ENCODE data around the gene TBATA.

The TBATA gene

GRCh38 chr10:70738761-70739121 is 46.4 kb downstream of the TBATA start:
- H3K4me3 ChIP-seq (ENCODE audit: low read length) = no peak overlapping the region
- TF ChIP-seq CTCF (IDR thresholded peaks at IDR 0.05; ENCODE audit: insufficient read depth, low read depth, low read length, missing control alignments) = no peak
- DNase-seq (ENCODE audit: low read depth) = no peak

GRCh38 chr10:70738006-70738760 is 47.0 kb downstream of the TBATA start:
- no peak for DNase-seq (ENCODE audit: low read depth)
- TF ChIP-seq CTCF (IDR thresholded peaks at IDR 0.05; ENCODE audit: insufficient read depth, low read depth, low read length, missing control alignments) = no peak
- no peak overlapping the region for H3K4me3 ChIP-seq (ENCODE audit: low read length)

- TF ChIP-seq CTCF (IDR thresholded peaks at IDR 0.05; ENCODE audit: insufficient read depth, low read depth, low read length, missing control alignments) = no peak
- no peak for DNase-seq (ENCODE audit: low read depth)
- no peak overlapping the region for H3K4me3 ChIP-seq (ENCODE audit: low read length)
Observed at GRCh38 chr10:70737250-70737649, 47.9 kb downstream of the TBATA start.

GRCh38 chr10:70736525-70736924 is 48.7 kb downstream of the TBATA start:
- TF ChIP-seq CTCF (IDR thresholded peaks at IDR 0.05; ENCODE audit: insufficient read depth, low read depth, low read length, missing control alignments) = no peak
- no peak for DNase-seq (ENCODE audit: low read depth)
- no peak overlapping the region for H3K4me3 ChIP-seq (ENCODE audit: low read length)

GRCh38 chr10:70735161-70735560 is 50.0 kb downstream of the TBATA start:
- TF ChIP-seq CTCF (IDR thresholded peaks at IDR 0.05; ENCODE audit: insufficient read depth, low read depth, low read length, missing control alignments) = no peak
- no peak overlapping the region for H3K4me3 ChIP-seq (ENCODE audit: low read length)
- no peak for DNase-seq (ENCODE audit: low read depth)

GRCh38 chr10:70733051-70733450 is 52.1 kb downstream of the TBATA start:
- TF ChIP-seq CTCF (IDR thresholded peaks at IDR 0.05; ENCODE audit: insufficient read depth, low read depth, low read length, missing control alignments) = no peak
- H3K4me3 ChIP-seq (ENCODE audit: low read length) = no peak overlapping the region
- no peak for DNase-seq (ENCODE audit: low read depth)

- no peak for TF ChIP-seq CTCF (IDR thresholded peaks at IDR 0.05; ENCODE audit: insufficient read depth, low read depth, low read length, missing control alignments)
- H3K4me3 ChIP-seq (ENCODE audit: low read length) = no peak overlapping the region
- DNase-seq (ENCODE audit: low read depth) = no peak
Observed at GRCh38 chr10:70732569-70732968, 52.6 kb downstream of the TBATA start.

All from epithelial cell of esophagus (primary cell).